Upper lobe of right lung (tissue), 1 donor: Measurements from ENCODE around the gene LY6G6F. TPM values are rescaled to one million over a fixed set of nuclear protein-coding genes. Genes with fewer than 3 reads are reported as not detected.

Experiments used
- ATAC-seq: fragments of 200-7000 bp; cut with Tn5 transposase; one replicate; pipeline ENCODE4 v1.9.1; 2020; ENCODE audit warnings: mild to moderate bottlenecking, moderate library complexity
- DNase-seq: peaks from one replicate; pipeline ENCODE4 v3.0.0-alpha.2; 2020
- H3K27ac ChIP-seq: fragments of 200-600 bp; one replicate; pipeline ENCODE4 v1.8.0; 2022
- H3K27me3 ChIP-seq: fragments of 200-600 bp; one replicate; pipeline ENCODE4 v1.8.0; 2022; ENCODE audit warnings: mild to moderate bottlenecking
- H3K36me3 ChIP-seq: fragments of 200-600 bp; one replicate; pipeline ENCODE4 v1.8.0; 2022
- H3K4me1 ChIP-seq: fragments of 200-600 bp; one replicate; pipeline ENCODE4 v1.8.0; 2022
- H3K4me3 ChIP-seq: fragments of 200-600 bp; one replicate; pipeline ENCODE4 v1.8.0; 2022; ENCODE audit warnings: mild to moderate bottlenecking
- H3K9me3 ChIP-seq: fragments of 200-600 bp; one replicate; pipeline ENCODE4 v1.8.0; 2022
- CTCF ChIP-seq: fragments of 200-600 bp; IDR thresholded peaks from one replicate; pipeline ENCODE4 v1.8.0; 2022; ENCODE audit warnings: antibody characterized with exemption
- intact Hi-C: fragments of 100-400 bp; cut with DNase I; formaldehyde crosslinking; loops from one replicate; pipeline ENCODE4 v1.11.0; 2022
- total RNA-seq: library from RNA; stranded (reverse); fragmentation: NEBNext Ultra II Directional; extraction: Animal tissue kit (Norgen Biotek cat#: 25700); gene quantifications from one replicate; pipeline ENCODE4 v1.2.1, GENCODE V29; 2021
- donor health status: DM: no; HTN: yes; CAD: no; lungs with severe emphysema.

LY6G6F gene
- total RNA-seq, 1 donor from 2014 or later, result not detected

GRCh38 chr6:31722173-31722572 lies 15.5 kb downstream of the LY6G6F start:
- intact Hi-C loops, result no loop called here
- no peak overlapping the region for H3K27ac ChIP-seq
- DNase-seq (no peak), ATAC-seq (no peak)
- H3K4me1 ChIP-seq, result peaks cover 15% of the 10 kb centered on the region
- H3K4me3 ChIP-seq, result no peak overlapping the region
- no peaks in the 10 kb centered on the region for H3K9me3 ChIP-seq
- H3K36me3 ChIP-seq, result no peaks in the 10 kb centered on the region
- no peaks in the 10 kb centered on the region for H3K27me3 ChIP-seq
- no peak for TF ChIP-seq CTCF

- Histone ChIP-seq H3K4me3 (no peak within 1 kb of the TSS), H3K9me3 (no peaks in the 10 kb centered on the region), H3K36me3 (no peaks in the 10 kb centered on the region), H3K27ac (no peak within 1 kb of the TSS), H3K4me1 (peaks cover 28% of the 10 kb centered on the region), H3K27me3 (no peaks in the 10 kb centered on the region)
- intact Hi-C loops, result no loop called here
- DNase-seq (no peak), ATAC-seq (no peak)
- no peak for TF ChIP-seq CTCF
Measured at GRCh38 chr6:31723245-31723979, 16.7 kb downstream of the LY6G6F start, which contains the start of gene MPIG6B. TSS of gene MPIG6B (plus strand) at chr6:31723373. CDS start at chr6:31723384, 11 bp downstream.

- no peak for DNase-seq
- Histone ChIP-seq H3K27me3 (no peaks in the 10 kb centered on the region), H3K27ac (no peak overlapping the region), H3K4me1 (peaks cover 33% of the 10 kb centered on the region), H3K36me3 (no peaks in the 10 kb centered on the region), H3K4me3 (no peak overlapping the region), H3K9me3 (no peaks in the 10 kb centered on the region)
- no peak for ATAC-seq
- no peak for TF ChIP-seq CTCF
- intact Hi-C loops, result no loop called here
Measured at GRCh38 chr6:31723980-31724691, 17.5 kb downstream of the LY6G6F start.

- intact Hi-C loops, result no loop called here
- H3K9me3 ChIP-seq, result no peaks in the 10 kb centered on the region
- ATAC-seq (peak; percentile 43), DNase-seq (no peak)
- H3K4me1 ChIP-seq, result peaks cover 38% of the 10 kb centered on the region
- H3K27me3 ChIP-seq, result no peaks in the 10 kb centered on the region
- H3K36me3 ChIP-seq, result peaks cover 4% of the 10 kb centered on the region
- peak overlapping the region; percentile 40 for H3K27ac ChIP-seq
- H3K4me3 ChIP-seq, result no peak overlapping the region
- TF ChIP-seq CTCF, result no peak
Measured at GRCh38 chr6:31725502-31726350, 19.1 kb downstream of the LY6G6F start.

- H3K4me3 ChIP-seq, result no peak overlapping the region
Measured at GRCh38 chr6:31727034-31727716, 20.5 kb downstream of the LY6G6F start.

More at GRCh38 chr6:31727034-31727716, 20.5 kb downstream of the LY6G6F start:
- intact Hi-C loops, result no loop called here
- Histone ChIP-seq H3K4me1 (peaks cover 43% of the 10 kb centered on the region), H3K27me3 (no peaks in the 10 kb centered on the region), H3K9me3 (no peaks in the 10 kb centered on the region), H3K27ac (peak overlapping the region; percentile 78), H3K36me3 (peaks cover 18% of the 10 kb centered on the region)
- DNase-seq (no peak), ATAC-seq (peak; percentile 40)
- TF ChIP-seq CTCF, result no peak
